ENCODE measurements around the gene FUT2.

DNA sequence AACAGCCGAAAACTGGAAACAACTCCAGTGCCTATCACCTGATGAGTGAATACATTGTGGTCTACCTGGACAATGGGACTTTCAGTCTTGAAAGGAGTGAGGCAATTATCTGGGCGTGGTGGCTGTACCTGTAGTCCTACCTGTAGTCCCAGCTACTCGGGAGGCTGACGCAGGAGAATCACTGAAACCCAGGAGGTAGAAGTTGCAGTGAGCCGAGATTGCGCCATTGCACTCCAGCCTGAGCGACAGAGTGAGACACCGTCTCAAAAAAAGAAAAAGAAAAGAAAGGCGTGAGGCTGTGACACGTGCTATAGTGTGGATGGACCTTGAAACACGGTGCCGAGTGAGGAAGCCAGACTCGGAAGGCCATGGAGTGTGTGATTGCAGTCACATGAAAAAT is 18.9 kb upstream of the FUT2 start:
- peak in 2 of 3 donors; percentile 12 to 65 for TF ChIP-seq POLR2AphosphoS5 (IDR thresholded peaks at IDR 0.05)
- TF ChIP-seq, protein P1, sequence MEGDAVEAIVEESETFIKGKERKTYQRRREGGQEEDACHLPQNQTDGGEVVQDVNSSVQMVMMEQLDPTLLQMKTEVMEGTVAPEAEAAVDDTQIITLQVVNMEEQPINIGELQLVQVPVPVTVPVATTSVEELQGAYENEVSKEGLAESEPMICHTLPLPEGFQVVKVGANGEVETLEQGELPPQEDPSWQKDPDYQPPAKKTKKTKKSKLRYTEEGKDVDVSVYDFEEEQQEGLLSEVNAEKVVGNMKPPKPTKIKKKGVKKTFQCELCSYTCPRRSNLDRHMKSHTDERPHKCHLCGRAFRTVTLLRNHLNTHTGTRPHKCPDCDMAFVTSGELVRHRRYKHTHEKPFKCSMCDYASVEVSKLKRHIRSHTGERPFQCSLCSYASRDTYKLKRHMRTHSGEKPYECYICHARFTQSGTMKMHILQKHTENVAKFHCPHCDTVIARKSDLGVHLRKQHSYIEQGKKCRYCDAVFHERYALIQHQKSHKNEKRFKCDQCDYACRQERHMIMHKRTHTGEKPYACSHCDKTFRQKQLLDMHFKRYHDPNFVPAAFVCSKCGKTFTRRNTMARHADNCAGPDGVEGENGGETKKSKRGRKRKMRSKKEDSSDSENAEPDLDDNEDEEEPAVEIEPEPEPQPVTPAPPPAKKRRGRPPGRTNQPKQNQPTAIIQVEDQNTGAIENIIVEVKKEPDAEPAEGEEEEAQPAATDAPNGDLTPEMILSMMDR (IDR thresholded peaks at IDR 0.05) = no peak
- no peak for TF ChIP-seq POLR2A (IDR thresholded peaks at IDR 0.05)
- TF ChIP-seq EP300 (IDR thresholded peaks at IDR 0.05; ENCODE audit: low read depth) = no peak
